ENCODE results near the gene OR5H6. TPM values are rescaled to one million over a fixed set of nuclear protein-coding genes. Genes with fewer than 3 reads are reported as not detected.
"Not testable (repeated sequence)": the region's sequence is repeated elsewhere in the genome, so short reads cannot be mapped to it uniquely, and the experiment has no call there.

The OR5H6 gene
- total RNA-seq = not detected in 2 replicates

DNA sequence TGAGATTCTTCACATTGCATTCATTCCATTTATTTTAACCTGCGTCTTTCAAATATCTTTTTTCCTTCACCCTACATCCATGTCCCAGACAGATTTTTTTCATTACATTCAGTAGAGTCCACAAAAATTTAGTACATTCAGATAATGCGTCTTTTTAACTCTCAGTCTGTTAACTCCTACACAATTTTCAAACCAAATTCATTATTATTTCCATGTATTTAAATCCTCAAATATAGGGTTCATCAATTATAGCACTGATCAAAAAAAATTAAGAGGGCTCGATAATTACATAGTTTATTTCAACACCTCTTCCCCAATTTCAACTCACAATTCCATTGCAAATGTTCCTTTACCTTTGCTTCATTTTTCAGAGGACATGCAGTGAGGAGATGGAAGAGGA, at the start of gene OR5H6:
Gene OR5H6 (plus strand): TSS at position 301 of the 400 bp plus-strand sequence. CDS start 89 bp downstream, at position 390.
- DNase-seq (ENCODE audit: extremely low read depth, low read depth, low spot score) = no peak

DNA sequence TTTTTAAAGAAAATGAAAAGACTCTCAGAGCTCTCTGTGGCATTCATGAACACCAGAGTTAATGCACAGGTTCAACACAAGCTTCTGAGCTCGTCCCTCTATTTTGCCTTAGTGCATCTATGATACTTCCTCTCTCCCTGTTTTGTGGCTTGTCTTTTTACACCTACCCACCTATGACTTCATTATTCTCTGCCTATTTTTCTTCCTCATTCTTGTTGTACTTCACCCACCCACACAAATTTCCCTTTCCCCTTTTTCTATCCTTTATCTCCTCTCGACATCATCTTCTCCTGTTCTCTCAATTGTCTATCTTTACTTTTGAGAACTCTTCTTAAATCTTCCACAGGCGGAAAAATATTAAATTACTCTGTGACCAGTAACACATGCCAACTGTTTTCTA, 49.0 kb upstream of the OR5H6 start:
- DNase-seq (ENCODE audit: extremely low read depth, low read depth, low spot score) = no peak

DNA sequence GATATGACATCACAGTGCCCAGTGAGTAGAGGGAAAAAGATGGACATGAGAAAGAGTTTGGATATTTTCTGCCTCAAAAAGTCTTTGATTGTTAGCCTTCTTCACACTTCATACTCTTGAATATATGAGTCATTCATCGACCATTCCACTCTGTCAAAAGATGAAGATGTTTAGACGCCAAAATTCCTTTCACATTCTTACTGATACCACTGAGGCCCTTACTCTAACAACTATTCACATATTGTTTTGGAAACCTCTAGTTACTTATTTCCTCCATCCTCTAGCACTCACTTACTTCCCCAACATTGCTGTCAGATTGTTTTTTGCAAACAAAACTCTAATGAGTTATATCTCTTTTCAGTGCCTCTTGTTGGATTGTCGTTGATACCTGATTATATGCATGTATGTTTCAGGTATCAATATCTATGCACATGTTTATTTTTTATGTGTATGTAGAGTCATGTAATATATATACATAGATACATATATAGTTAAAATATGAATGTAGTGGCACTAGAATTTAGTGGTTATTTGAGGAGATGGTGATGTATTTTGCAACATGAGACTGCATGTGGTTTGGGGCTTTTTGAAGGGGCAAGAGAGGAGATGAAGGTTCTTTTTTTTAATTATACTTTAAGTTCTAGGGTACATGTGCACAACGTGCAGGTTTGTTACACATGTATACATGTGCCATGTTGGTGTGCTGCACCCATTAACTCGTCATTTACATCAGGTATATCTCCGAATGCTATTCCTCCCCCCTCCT, 40.0 kb upstream of the OR5H6 start:
- no peak for DNase-seq (ENCODE audit: extremely low read depth, low read depth, low spot score)

DNA sequence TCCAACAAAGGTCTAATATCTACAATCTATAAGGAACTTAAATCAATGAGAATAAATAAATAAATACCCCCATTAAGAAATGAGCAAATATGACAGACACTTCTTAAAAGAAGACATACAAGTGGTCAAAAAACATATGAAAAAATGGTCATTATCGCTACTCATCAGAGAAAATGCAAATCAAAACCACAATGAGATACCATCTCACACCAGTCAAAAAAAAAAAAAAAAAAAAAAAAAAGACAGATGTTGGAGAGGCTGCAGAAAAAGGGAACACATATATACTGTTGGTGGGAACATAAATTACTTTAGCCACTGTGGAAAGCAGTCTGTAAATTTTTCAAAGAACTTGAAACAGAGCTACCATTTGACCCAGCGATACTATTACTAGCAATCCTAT, 31.6 kb upstream of the OR5H6 start:
- DNase-seq (ENCODE audit: extremely low read depth, low read depth, low spot score) = no peak

DNA sequence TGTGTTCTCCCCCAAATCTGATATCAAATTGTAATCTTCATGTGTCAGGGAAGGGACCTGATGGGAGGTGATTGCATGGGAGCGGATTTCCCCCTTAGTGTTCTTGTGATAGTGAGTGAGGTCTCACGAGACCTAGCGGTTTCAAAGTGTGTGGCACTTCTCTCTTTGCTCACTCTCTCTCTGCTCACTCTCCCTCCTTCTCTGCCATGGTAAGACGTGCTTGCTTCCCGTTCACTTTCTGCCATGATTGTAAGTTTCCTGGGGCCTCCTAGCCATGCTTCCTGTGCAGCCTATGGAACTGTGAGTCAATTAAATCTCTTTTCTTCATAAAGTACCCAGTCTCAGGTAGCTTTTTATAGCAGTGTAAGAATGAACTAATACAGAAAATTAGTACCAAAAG, 30.6 kb upstream of the OR5H6 start:
- DNase-seq (ENCODE audit: extremely low read depth, low read depth, low spot score) = no peak

DNA sequence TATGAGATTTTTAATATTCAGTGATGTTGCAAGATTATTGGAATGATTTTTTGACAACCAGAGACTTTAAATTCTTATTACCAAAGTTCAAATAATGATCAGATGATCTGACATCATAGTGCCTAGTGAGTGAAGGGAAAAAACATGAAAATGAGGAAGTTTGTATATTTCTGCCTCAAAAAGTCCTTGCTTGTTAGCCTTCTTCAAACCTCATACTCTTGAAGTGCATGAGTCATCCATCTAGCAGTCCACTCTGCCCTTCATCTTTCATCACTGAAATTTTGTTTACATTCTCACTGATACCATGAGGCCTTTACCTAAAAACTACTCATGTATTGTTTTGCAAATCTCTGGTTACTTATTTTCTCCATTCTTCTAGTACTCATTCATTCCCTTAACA, 23.9 kb upstream of the OR5H6 start:
- no peak for DNase-seq (ENCODE audit: extremely low read depth, low read depth, low spot score)

DNA sequence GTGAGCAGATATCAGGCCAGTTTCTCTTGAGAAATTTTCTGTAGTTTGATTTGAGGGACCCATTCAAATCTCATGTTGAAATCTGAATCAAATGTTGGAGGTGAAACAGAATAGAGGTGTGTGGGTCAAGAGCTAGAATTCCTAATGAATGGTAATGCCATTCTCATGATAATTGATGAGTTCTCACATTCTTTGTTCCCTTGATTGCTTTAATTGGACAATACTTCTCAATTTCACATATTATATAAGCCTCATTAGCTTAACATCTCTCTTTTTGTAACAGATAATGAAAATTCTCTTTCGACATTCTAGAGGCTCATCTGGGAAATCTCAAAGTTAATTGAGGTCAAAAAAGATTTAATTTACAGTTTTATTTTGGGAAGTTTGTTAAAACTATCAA, 21.9 kb upstream of the OR5H6 start:
- DNase-seq (ENCODE audit: extremely low read depth, low read depth, low spot score) = no peak

DNA sequence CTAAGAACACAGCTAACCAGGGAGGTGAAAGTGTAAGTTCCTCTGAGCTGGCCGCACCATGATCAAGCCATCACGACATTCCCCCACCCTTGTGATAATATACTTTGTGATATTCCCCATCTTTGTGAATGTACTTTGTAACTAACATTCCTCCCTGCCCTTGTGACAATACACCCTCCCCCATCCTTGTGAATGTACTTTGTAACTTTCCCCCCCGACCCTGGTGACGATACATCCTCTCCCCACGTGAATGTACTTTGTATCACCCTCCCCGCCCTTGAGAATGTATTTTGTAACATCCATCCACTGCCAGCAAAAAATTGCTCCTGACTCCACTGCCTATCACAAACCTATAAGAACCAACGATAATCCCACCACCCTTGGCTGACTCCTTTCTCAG, 20.2 kb upstream of the OR5H6 start:
- no peak for DNase-seq (ENCODE audit: extremely low read depth, low read depth, low spot score)

DNA sequence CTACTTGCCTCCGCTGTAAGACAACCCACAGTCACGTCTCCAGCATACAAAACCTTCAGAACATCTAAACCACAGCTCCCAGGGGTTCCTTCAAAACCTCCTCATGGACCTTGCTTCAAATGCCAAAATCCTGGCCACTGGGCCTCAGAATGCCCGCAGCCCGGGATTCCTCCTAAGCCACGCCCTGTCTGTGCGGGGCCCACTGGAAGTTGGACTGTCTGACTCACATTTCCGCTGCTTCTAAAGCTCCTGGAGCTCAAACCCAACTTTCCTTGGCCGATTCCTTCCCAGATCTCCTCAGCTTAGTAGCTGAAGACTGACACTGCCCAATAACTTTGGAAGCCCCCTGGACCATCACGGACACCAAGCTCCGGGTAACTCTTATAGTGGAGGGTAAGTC, 17.9 kb upstream of the OR5H6 start:
- DNase-seq (ENCODE audit: extremely low read depth, low read depth, low spot score) = no peak

DNA sequence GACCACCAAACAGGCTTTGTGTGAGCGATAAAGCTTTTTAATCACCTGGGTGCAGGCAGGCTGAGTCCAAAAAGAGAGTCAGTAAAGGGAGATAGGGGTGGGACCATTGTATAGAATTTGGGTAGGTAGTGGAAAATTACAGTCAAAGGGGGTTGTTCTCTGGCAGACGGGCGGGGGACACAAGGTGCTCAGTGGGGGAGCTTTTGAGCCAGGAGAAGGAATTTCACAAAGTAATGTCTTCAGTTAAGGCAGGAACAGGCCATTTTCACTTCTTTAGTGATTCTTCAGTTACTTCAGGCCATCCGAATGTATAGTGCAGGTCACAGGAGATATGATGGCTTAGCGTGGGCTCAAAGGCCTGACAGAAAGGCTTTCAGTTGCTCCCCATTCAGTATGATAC, 8.0 kb upstream of the OR5H6 start:
- DNase-seq (ENCODE audit: extremely low read depth, low read depth, low spot score) = not testable (repeated sequence)

DNA sequence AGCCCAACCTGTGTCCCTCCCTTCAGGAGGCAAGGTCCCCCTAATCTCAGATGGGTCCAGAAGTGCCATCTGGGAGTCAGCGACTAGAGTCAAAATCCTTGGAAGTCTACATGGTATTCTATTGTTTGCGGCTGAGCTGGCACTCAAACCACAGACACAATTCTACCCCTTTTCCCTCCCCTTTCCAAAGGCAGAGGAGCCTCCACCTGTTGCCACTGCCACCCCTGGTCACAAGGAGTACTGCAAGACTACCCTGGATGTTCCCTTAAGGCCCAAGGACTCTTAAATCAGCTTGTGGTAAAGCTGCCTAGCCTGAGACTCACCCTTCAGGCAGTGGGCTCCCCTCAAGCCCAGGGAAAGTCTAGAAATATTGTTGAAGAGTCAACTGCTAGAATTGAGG, 4.3 kb upstream of the OR5H6 start:
- DNase-seq (ENCODE audit: extremely low read depth, low read depth, low spot score) = no peak

DNA sequence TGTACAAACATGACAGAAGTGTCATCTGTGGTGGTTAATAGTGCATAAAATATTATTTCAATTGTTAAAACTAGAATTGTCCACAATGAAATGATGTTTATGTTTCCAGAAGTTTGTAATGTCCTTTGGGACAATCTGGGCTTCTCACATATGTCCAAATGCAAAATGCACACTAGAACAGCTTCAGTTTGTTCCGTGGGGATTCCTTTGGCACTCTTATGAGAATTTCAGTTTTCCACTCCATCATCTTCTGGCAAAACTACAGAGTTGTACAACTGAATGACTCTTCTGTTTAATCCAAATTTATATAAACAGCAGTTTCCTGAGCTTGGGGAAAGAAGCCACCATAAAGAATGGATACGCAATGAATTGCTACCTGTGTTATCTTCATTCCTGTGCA, 2.0 kb upstream of the OR5H6 start:
- no peak for DNase-seq (ENCODE audit: extremely low read depth, low read depth, low spot score)

DNA sequence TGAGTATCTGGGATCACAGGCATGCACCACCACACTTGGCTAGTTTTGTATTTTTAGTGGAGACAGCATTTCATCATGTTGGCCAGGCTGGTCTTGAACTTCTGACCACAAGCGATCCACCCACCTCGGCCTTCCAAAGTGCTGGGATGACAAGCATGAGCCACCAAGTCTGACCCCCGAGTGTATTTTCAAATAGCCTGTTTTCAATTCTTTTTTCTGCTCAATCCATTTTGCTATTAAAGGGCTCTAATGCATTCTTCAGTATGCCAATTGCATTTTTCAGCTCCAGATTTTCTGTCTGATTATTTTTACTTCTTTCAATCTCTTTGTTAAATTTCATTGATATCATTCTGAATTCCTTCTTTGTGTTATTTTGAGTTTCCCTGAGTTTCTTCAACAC, 5.8 kb downstream of the OR5H6 start:
- DNase-seq (ENCODE audit: extremely low read depth, low read depth, low spot score) = no peak

DNA sequence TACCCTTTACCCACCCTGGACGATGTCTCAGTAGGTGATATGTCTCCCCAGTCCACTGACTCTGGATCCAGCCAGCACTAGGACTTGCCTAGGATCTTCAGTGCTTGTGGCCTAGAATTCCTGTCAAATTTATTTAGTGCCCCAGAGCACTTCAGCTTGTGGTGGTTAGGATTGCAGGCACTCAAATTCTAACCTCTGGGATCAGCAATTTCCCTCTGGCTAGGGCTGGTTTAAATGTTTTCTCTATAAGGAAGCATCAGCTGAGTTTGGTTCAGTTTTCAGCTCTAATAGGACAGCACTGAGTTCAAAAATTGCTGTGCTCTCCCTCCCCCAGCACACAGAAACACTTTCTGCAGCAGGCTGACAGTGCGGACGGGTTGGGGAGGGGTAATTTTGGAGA, 8.1 kb downstream of the OR5H6 start:
- DNase-seq (ENCODE audit: extremely low read depth, low read depth, low spot score) = no peak

DNA sequence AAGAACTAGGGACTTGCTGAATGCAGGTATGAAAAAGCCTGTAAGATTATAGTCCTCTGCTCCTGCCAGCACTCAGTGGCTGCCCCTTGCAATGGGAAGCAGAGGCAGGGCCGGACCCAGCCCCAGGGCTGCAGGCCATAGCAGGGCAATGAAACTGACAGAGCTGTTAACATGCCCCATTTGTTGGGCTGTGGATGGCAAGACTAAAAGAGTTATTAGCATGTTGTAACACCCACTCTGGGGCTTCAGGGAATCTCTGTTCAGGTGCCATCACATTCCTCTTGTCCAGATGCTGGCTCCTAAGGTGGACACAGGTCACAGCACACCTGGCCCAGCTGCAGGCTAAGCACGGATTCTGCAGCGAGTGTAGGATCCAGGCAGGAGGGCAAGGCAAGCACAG, 10.9 kb downstream of the OR5H6 start:
- no peak for DNase-seq (ENCODE audit: extremely low read depth, low read depth, low spot score)

DNA sequence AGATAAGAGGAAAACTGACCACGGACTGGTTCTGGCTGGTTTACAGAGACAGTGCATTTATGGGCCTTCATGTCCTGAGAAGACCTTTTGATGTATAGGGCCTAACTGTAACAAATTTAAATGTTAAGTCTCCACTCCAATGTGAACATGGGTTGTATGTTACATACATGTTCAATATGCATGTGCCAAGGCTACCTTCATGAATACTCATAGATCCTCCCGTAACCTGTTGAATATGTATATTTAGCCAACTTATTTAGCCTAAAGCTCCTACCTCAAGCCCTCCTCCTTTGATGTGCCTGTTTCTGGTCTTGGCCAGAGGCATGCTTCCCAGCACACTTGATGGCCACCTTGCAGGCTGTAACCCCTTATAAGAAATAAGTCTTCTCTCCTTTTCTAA, 18.2 kb downstream of the OR5H6 start, which contains the start of gene OR5H2:
Gene OR5H2 (plus strand): TSS at position 301 of the 400 bp plus-strand sequence. CDS start 398 bp downstream, outside the sequence.
- DNase-seq (ENCODE audit: extremely low read depth, low read depth, low spot score) = no peak

DNA sequence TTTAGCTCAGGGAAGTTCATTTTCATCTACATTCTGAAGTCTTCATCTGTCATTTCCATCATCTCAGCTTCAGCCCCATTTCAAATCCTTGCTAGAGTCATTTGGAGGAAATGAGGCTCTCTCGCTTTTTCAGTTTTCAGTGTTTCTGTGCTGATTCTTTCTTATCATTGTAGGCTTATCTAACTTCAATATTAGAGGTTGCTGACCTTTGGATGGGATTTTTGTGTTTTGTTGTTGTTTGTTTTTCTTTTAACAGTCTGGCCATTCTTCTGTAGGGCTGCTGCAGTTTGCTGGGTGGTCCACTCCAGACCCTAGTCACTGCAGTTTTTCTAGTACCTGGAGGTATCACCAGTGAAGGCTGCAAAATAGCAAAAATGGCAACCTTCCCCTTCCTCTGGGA, 26.9 kb downstream of the OR5H6 start:
- no peak for DNase-seq (ENCODE audit: extremely low read depth, low read depth, low spot score)

DNA sequence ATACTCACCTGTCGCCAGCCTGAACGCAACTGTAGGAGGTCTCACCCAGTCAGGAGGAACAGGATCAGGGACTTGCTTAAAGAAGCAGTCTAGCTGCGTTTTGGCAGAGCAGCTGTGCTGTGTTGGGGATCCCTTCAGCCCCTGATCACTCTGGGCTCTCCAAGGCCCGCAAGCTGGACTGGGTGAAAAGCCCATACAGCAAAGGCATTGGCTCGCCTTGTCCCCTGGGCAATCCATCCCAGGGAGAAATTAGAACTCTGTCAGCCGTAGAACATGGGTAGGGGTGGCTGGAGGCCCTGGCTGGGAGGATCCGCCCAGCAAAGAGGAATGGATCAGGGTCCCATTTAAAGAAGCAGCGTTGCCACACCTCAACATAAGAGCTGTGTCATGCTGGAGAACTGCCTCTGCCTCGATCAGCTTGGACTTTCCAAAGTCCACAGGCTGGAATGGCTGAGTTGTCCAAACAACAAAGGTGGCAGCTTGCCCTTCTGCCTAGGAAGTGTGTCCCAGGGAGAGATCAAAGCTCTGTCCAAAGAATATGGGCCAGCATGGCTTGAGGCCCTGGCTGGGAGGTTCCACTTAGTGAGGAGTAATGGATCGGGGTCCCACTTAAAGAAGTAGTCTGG, 27.4 kb downstream of the OR5H6 start:
- DNase-seq (ENCODE audit: extremely low read depth, low read depth, low spot score) = no peak
